GM19324 (cell line): ENCODE data around the gene TLE1.
"Not testable (repeated sequence)": the region's sequence is repeated elsewhere in the genome, so short reads cannot be mapped to it uniquely, and the experiment has no call there.

Source experiments
- ATAC-seq: cut with Tn5 transposase; IDR thresholded peaks from one replicate; pipeline ENCODE4 v1.9.1; 2021; ENCODE audit warnings: mild to moderate bottlenecking, moderate library complexity; ENCODE audit not compliant: unreplicated experiment, low FRiP score

The TLE1 gene

DNA sequence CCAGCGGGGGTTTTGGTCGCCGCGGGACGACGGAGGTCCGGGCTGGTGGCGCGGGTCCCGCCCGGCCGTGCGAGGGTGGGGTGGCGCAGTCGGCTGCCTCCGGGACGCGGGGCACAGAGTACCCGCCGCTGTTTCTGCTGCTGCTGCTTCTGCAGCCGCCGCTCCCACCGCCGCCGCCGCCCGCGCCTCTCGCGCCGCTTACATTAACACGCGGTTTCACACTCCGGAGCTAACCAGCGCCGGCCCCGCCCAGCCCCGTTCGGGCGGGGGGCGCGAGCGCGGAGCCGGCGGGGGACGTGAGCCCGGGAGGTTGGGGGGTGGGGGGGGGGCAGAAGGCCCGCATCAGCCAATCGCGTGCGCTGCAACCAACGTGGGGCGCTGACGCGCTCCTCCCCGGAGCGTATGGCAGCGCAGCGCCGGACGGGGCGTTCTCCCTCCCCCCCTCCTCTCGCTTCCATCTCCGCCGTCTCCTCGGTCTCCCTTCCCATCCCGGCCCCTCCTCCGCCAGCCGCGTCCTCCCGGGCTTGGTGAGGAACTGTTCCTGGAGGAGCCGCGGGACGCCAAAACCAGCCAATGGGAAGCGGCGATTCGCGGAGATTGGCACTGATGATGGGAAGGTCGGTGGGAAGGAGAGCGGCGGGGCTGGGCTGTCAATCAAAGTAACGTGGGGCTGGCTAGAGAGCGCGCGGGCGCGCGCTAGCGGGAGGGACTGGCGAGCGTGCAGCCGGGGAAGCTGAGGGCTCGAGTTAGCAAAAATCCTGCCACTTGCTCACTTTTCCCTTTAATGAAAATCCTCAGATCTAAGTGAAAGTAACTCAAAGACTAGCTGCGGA is at the start of gene TLE1:
Gene TLE1 (minus strand): TSS at position 205 of the 833 bp plus-strand sequence. CDS start 1,307 bp downstream, outside the sequence.
- ATAC-seq: peak; percentile 80

DNA sequence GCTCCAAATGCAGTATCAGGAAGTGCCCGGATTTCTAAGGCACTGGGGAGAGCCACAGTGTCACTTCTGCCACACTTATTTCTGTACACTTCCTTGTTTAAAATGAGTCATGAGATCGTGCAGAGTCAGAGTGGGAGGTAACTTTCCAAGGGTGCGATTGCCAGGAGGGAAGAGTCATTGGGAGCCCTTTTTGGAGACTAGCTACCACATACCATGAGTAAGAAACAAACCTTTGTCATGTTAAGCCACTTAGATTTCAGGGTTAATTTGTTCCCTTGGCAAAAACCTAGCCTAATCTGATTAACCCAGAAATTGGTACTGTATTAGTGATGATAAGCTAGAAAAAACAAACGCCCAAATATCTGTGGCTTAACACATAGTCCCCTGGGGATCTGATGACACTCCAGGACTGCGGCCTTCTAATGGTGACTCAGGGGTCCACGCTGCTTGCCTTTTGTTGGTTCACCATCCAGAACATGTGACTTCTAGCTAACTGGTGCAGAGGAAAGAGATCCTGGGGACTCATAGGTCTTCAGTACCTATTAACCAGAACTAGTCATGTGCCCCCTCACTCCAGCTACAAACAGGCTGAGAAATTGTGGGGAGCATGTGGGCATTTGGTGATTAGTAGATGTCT is 48.6 kb upstream of the TLE1 start:
- ATAC-seq: no peak

DNA sequence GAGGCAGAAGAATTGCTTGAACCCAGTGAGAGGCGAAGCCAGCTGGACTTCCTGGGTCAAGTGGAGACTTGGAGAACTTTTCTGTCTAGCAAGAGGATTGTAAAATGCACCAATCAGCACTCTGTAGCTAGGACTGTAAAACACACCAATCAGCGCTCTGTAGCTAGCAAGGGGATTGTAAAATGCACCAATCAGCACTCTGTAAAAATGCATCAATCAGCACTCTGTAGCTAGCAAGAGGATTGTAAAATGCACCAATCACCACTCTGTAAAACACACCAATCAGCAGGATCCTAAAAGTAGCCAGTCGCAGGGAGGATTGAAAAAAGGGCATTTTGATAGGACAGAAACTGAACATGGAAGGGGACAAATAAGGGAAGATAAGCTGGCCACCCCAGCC is 41.2 kb upstream of the TLE1 start:
- not testable (repeated sequence) for ATAC-seq

DNA sequence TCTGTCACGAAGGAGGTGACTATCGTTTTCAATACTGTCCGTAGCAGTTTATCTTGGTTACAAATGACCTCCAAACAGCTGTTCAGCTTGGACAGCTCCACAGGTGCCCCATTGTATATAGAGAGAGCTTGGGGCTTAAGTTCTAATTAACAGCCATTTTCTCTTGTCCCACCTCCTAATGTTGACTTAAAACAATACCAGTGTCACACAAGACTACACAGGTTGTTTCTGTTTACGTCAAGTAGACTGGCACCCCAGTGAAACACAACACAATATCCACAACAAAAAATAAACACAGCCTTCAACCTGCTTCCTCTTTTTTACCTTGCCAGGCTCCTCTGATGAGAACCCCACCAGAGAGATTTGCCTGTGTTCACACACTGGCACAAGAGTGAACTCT is 39.8 kb upstream of the TLE1 start:
- ATAC-seq: peak; percentile 65

DNA sequence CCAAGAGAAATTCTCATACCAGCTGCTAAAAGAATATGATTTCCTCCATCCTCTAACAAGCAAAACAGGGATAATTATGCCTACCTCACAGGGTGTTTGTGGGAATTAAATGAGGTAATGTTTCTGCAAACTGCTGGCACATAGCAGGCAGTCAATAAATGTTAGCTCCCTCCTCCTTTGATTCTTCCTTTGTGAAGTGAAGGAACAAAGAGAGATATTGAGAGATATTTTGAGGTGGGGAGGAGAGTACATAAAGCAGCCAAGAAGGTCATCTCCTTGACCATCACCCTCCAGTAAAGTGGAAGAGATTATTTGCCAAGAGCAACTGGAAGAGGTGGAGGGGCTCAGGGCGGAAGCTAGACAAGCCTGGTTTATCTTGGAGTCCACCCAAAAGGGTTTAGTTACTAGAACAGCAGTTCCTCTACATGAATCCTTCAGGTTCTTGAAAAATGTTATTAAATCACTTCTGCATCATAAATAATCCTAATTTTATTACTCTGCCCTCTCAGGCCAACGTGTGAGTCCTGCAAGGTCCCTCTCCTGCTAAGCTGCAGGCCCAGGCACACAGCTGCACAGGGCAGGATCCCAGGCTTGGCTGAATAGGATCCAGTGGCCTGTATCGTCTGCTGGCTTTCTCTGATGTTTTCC is 35.0 kb upstream of the TLE1 start:
- no peak for ATAC-seq

DNA sequence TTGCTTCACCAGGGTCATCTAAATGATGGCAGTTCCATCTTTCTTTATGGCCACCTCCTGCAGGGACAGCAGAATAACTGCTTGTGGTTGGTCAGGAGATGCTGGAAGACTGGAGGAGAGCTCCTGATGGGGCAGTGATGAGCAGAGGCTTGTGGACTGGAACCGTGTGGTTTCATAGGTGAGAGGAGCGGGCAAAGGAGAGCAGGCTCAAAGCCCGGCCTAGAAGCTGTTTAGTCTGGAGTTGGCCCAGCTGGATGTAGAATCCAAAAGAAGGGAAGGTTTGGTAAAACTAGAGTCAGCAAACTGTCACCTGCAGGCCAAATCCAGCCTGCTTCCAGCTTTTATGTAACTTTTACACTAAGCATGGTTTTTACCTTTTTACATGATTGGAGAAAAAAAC is 32.9 kb upstream of the TLE1 start:
- ATAC-seq: no peak

DNA sequence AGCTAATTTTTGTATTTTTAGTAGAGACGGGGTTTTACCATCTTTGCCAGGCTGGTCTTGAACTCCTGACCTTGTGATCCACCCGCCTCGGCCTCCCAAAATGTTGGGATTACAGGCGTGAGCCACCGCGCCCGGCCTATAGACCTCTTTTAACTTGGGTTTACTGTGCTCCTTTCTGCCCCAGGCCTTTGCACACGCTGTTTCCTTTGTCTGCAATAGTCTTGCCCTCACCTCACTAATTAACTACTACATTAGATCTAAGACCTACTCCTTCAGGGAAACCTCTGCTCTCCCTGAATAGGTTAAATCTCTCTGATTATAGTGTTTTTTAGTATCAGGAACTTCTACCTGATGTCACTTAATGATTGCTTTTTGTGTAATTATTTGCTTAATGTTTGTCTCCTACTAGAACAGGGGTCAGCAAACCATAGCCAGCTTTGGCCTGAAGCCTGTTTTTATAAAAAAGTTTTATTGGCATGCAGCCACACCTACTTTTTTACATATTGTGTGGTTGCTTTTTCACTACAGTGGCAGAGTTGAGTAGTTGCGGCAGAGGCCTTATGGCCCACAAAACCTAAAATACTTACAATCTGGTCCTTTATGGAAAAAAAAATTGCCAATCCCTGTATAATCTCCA is 31.2 kb upstream of the TLE1 start:
- ATAC-seq: no peak

DNA sequence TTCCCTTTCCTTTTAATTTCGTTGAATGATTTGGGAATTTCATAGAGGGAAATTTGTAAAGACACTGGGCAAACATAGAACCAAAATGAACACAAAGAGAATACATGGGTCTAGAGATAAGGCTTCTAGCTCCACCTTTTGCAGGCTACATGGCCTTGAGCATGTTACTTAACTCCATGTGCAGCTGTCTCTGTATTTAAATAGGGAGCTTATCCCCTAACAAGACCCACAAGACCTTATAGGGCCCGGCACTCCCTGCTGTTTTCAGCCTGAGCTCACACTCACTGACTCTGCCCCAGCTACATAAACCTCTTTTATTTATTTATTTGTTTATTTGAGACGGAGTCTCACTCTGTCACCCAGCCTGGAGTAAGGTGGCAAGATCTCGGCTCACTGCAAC is 30.6 kb upstream of the TLE1 start:
- ATAC-seq: no peak

DNA sequence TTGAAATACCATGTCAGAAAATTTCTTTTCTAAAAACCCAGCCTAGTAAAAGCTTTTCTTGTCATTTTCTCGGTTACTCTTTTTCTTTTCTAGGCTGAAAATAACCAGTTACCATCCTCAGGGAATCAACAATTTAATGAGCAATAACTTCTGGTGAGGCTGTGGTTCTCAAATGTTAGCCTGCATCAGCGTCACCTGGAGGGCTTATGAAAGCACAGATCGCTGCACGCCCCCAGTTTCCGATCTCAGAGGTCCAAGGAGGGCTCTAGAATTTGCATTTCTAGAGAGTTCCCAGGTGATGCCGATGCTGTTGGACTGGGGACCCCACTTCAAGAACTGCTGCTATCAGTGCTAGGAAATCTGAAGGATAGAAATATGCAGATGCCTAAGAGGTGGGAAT is 28.9 kb upstream of the TLE1 start:
- ATAC-seq: no peak

DNA sequence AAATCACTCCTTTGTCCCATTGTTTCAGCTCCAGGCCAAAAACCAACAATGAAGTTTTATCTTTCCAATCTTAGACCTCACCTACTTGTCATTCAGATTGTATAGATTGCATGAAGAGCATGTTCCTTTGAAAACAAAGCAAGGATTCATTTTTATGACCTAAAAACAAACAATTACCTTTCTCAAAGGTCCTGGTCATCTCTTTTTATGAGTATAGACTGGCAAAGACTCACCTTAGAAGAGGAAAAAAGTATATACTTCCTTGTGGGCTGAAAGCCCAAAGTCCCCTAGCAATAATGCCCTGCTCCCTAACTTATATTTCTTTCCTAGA is 28.4 kb upstream of the TLE1 start:
- no peak for ATAC-seq

DNA sequence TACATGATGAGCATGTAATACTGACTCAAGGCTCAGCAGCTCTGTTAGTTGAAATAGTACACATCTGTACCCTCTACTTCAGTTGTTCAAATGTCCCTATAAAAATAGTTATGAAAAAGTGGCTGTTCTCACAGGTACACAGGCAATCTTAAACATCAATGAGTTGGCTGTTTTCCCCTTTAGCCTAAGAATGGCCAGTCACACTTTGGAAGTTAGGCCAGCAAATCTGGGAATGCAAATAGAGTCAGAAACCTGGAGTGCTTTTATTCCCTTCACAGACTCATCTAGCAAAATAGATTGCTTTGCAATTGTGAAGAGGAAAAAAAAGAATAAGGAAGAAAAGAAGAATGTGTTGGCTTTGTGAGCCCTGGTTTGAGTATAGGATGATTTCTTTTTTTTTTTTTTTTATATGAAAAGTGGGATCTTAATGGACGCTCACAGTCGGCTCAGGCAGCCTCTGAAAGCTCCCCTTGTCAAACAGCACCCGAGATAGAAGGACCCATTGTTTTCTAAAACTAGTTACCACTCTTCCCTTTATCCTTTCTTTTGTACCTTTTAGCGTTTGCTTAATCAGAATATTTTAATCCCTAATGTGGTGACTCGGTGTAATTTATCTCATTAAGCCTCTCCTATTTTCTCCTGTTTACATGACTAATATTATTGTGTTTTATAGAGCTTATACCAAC is 27.9 kb upstream of the TLE1 start:
- no peak for ATAC-seq

DNA sequence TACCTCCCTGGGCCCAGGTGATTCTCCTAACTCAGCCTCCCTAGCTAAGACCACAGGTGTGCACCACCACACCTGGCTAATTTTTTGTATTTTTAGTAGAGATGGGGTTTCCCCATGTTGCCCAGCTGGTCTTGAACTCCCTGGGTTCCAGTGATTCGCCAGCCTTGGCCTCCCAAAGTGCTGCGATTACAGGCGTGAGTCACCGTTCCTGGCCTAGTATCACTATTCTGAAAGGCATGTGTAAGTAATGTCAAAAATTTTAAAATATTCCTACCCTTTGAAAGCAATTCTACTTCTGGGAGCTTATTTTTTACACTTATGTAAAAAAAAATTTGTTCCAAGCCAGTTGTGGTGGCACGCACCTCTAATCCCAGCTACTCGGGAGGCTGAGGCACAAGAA is 27.1 kb upstream of the TLE1 start:
- no peak for ATAC-seq

DNA sequence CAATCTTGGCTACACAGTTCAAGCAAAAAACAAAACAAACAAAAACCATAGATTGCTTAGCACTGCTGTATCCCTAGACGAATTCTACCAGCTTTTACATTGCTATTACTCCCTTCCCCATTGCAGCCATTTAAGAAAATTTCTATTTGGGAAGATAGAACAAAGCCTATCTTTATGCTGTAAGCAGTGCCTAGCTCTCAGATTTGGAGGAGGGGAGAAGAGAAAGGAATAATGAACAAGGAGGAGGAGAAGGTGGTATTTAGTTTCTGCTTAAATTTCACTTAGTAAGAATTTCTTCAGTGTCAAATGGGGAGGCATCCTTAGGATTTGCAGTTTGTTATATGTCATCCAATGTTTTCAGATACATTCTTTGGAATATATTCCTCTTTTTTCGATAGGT is 16.2 kb upstream of the TLE1 start:
- no peak for ATAC-seq

DNA sequence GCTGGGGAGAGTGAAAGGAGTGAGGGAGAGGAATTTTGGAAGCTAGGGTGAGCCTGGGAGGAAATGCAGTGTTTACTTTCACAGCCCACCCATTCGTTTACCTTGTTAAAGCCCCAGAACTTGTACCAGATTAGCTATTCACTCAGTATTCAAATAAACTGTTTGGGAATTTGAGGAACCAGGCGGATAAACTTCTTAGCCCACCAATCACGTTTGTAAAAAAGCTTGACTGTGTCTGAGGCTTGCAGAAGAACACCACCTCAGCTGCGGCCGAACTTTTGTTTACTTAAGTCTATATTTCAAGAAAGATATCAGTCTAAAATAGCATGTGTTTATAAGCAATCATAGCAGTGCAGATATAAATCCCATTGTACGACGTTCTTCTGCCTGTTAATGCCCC is 5.2 kb upstream of the TLE1 start:
- no peak for ATAC-seq

DNA sequence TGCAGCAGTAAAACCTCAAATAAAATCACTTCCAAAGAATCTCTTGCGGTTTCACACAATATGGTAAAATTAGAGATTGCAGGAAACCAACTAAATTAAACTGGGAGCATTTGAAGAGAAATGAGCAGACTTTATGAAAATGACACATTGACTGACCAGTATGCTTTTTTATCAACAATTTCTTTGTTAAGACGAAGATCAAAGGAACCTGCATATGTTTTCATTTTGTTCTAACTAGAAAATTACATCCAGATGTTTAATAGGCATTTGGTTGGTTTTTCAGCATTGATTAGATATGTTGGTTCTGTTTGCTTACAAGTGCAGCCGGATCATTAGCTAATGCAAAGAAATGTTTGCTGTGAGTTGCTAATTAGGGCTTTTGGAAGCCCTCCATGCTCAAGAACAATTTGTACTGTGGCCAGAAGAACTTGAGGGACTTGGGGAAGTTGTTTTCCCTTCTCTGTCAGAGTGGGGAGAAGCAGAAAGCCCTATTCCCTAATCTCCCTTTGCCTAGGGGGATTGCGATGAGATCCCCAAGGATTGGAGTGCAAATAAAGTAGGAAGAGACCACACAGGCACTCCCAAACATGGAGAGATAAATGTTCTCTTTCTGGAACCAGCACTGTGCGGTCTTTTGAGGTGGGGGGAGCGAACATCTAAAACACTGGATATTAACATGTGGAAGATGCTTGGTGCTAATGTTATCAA is 4.5 kb upstream of the TLE1 start:
- no peak for ATAC-seq

DNA sequence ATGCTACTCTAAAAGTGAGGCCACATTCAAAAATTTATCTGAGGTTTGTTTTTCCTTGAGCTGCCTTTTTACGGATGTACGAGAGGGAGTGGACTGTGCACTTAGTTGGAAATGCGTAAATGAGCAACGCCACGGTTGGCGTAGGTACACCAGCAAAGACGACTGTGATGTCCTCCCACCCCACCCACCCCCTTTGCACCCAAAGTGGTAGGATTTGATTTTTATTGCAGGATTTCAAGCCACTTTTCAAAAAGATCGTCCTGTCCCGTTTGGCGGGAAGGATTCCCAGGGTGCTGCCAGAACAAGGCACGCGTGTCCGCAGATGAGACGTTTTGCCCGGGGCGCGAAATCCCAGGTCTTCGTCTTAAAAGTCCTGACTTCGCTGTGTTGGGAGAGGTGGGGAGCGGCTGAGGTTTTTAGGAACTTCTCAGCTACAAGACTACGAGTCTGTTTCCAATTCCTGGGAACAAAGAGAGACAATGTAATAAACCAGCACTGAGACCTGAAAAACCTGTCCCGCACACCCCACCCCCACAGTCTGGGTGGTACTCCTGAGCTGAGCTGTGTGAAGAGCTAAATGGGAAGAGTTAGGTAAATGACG is 1.0 kb upstream of the TLE1 start:
- no peak for ATAC-seq

DNA sequence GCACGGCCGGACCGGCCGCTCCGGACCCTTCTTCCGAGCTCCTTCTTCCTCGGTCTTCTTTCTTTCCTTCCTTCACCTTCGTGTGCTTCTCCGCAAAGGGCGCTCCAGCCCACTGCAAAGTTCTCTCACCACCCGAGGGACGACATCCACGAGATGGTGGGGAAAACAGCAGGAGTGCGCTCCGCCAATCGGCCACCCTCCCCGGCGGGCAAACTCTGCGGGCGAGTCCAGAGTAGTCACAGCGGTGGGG is 329 bp downstream of the TLE1 start:
- ATAC-seq: not testable (repeated sequence)

DNA sequence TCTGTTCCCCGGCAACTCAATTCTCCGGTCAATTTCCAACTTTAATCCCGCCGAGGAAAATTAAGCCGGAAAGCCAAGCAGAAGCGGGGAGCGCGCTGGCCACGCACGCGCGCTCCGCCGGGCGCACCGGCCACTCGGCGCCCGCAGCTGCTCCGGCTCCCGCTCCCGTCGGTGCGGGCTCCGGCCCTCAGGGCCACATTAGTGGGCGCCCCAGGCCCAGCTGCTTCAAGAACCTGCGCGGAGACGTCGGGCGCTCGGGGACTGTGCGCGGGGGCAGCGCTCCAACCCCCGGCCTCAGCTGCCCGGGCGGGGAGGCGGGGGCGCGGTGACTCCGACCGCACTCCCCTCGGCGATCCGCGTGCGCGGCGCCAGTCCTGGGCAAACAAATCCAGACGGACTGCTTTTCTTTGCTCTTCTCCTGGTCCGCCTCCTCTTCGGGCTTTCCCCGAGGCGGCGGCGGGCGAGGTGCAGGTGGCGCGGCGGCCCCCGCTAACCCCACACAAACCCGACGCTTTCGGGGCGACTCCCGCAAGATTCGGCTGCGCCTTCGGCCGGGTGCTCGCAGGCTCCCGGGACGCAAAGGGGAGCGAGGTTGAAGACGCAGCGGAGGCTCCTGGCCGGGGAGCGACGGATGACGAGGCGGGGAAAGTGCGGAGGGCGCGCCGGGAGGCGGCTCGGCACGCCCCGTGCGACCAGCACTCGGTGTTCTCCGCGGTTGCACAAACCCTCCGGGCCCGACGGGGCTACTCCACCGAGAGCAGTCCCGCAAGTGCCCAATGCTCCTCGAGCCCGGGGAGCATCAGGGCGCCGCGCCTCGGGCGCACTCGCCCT is 870 bp downstream of the TLE1 start:
- ATAC-seq: peak; percentile 12
